ENCODE data around the gene CRYGB.

The CRYGB gene

GRCh38 chr2:208146006-208146405 is at the start of gene CRYGB:
Gene CRYGB (minus strand): TSS chr2:208146158. CDS start chr2:208146120, 38 bp downstream.
- no peak for DNase-seq

- DNase-seq, result no peak
These were observed 49.6 kb upstream of the CRYGB start for GRCh38 chr2:208195531-208195930.

DNA sequence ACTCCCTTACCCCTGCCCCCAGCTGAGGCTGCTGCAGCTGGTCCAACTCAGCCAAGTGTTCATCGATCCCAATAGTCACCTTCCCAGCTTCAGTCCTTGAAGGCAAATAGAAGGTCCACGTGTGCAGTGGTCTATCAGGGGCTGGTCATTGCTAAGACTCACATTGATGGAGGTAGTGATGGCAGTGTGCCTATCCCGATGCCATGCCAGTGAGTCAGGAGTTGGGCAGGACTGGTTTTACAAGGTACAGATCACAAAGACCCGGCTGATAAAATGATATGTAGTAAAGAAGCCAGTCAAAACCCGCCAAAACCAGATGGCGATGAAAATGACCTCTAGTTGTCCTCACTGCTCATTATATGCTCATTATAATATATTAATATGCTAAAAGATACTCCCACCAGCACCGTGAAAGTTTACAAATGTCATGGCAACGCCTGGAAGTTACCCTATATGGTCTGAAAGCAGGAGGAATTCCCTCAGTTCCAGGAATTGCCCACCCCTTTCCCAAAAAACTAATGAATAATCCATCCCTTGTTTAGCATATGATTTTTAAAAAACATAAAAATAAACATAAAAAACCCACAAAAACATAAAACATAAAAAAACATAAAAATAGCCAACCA is 46.8 kb upstream of the CRYGB start:
- no peak for DNase-seq

DNA sequence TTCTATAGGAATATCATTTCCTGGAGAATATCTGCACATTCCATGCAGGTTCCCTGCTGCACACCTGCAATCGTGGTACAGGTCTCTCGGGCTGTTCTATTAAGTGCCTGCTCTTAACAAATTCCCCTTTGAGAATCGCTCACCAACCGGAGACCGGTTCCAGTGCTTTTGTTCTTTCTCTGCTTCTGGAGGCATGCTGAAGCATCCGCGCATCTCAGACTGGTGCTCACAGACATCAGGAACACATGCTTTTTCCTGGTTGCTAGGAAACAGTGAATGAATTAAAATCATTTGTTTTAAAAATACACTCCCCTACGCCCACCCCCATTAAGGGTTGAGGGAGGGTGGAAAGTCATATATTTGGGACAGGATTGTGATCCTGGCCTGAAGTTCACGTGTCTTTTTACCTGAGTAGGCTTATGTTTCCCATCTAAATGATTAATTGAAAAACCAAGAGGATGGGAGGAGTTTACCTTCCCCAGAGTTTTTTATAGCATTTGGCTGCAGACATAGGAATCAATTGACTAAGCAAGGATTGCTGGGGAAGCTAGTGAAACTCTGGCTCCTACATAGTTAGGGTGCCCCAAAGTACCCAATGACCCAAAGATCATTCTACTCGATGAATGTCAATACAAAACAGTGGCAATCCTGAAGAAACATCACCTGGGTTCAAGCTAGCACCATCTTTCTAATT is 44.0 kb upstream of the CRYGB start, which contains the start of gene C2orf80:
TSS of gene C2orf80 (minus strand) at position 221 of the 694 bp plus-strand sequence. CDS start 3,044 bp downstream, outside the sequence.
- no peak for DNase-seq

DNA sequence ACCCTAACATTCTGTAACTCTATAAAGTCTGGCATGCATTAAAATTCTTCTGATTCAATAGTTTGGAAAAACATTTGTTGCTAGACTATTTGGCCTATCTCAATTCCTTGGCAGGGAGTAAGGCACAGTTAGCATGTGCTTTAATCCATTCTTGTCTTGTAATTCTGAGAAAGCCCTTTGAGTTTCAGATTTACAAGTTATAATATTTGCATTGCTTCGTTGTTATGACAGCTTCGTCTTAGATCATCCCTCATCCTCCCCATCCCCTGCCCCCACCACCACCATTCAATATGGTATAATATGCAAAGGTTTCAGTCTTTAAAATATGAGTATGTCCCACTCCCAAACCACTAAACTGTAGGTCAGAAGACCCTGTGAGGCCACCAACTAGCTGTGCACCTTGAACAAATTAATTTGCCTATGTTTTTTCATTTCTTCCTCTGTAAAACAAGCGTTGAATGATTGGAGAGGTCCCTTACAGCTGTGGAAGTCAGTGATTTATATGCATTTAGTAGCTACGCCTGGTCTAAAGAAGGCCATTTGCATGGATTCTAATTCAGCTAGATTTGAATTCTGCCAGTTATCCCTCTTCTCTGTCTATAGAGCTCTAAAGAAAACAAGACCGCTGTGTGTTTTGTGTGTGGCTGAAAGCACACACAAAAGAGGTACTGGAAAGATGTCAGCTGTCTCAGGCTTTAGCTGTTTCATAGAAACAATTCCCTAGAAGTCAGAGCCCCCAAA is 43.3 kb upstream of the CRYGB start:
- no peak for DNase-seq

GRCh38 chr2:208186893-208187292 is 40.9 kb upstream of the CRYGB start:
- DNase-seq, result no peak

DNA sequence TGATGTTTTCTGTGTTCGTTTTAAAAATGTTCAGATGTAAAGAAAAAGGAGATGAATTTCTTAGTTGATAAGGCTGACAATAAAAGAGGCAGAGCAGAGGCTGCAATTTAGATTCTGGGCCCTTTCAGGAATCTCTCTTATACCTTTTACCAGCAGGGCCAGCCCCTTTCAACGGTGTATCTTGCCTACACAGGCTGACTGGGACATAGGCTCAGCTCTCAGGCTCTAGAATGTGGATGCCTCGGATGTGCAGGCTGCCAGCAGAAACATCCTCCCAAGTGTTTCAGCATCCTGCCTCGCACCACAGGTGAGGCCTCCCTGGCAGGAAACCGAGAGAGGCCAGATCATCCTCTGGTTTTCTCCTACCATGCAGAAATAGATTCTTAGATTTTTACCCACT is 40.5 kb upstream of the CRYGB start:
- DNase-seq, result no peak

- DNase-seq, result no peak
These were observed 38.2 kb upstream of the CRYGB start for GRCh38 chr2:208183972-208184705.

- DNase-seq, result no peak
These were observed 37.6 kb upstream of the CRYGB start for GRCh38 chr2:208183526-208183925.

GRCh38 chr2:208182835-208183234 is 36.9 kb upstream of the CRYGB start:
- no peak for DNase-seq

DNA sequence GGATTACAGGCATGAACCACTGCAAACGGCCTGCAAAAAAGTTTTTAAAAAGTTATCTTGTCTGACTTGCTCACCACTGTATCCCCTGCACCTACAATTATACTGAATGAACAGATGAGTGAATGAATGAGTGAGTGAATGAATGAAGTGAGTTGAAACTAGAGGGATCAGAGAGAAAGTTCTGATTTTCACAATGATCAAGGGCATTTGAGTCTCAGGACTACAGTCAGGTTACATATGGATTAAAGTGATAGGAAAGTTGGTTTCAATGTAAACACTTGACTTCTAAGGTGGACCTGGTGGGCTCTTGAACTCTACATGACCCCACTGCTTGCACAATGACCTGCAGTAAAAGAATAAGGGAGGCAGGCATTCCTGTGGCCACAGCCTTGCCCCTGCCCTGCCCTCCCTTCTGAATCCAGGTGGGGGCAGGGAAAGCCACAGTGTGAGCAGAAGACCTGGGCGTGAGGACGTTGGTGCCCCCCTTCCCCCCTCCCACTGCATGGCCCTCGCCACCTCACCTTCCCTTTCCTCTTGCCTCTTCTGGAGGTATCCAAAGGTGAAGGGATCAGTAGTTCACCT is 33.2 kb upstream of the CRYGB start:
- no peak for DNase-seq

GRCh38 chr2:208175840-208176153 is 29.8 kb upstream of the CRYGB start:
- DNase-seq, result no peak

DNA sequence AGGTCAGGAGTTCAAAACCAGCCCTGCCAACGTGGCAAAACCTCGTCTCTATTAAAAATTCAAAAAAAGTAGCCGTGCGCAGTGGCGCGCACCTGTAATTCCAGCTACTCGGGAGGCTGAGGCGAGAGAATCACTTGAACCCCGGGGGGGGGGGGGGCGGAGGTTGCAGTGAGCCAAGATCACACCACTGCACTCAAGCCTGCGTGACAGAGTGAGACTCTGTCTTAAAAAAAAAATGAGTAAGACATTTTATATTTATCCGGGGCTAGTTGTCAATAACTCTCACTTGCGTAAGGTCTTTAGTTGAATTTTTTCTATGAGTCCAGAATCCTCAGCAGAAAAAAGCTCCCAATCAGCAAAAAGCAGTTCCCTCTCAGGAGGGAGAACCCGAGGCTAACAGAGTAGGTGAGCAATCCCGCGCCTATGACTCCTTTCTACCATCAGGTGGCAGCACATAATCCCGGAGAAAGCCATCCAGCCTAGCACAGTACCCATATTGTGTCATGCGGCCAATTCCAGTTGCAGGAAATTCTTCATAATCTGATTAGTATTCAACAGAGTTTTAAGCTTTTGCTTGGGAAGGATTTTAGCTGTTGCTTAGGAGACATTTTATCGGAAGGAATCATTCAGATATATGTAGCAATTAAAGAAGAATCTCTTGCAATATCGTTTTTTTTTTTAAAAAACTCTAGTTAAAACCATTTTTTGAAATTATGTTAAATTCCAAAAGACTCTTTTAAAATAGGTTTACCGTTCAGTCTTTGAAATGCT is 29.3 kb upstream of the CRYGB start:
- DNase-seq, result peak; percentile 80 to 82

DNA sequence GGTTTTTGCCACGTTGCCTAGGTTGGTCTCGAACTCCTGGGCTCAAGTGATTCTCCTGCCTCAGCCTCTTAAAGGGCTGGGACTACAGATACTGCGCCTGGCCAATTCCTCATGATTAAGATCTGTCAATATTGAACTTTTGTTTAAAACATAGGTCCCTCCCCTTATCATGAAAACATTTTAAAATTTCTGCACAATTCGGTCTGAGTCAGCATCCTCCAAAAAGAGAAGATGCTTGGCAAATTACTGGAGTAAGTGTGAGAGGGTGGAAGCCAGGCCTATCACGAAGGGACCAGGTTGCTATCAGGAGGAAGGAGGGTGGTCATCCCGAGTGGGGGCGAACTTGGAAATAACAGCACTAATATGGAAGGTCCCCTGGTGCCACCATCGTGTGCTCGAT is 28.2 kb upstream of the CRYGB start:
- DNase-seq, result no peak

DNA sequence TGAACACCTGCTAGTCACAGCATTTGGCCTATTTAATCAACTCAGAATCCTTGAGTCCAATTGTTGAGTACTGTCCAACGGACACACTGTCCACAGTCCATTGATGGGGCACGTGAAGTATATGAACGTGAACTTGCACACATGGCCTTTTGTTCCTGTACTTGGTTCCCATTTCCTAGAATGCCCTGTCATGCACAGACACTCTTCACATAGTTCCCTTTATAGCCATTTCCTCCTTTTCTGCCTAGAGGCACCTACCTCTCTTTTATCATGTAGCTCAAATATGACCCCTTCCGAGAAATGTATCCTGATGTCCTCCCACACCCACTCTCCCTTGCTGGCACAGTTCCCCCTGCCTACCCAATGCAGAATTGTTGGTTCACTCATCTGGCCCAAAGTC is 26.2 kb upstream of the CRYGB start:
- DNase-seq, result peak; percentile 84 to 85

DNA sequence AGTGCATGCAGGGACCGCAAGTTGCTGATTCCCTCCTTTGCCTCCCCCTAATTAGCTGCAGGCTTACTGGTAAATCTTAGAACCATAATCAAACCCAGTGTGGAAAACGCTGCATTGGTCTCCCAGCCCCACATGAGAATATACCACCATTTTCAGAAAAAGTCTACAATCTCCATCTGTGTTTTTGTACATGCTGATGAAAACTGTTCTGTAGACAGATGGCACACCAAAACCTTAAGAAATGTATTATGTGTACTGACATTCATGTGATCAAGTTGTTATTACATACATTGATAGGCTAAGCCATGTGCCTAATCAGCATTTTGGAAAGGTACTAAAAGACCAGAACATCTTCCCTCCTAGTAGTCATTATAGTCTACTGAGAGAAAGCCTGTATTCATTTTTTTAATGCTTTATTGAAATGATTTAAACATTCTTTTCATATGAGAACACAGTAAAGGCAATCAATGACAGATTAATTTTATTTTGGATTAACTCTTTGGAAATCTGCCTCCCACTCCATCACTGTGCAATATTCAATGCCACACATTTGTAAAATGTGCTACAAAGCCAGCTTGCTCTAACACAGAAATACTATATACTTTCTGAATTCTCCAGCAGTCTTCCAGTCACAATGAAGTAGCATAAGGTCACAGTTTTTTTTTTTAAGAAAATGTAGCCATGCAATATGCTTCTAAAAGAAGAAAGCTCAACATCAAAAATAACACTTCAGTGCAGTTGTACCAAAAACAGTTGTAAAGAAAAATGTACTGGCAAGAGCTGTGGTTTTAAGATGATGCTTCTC is 19.2 kb upstream of the CRYGB start:
- DNase-seq, result no peak

- no peak for DNase-seq
These were observed 17.5 kb upstream of the CRYGB start, which contains the start of gene CRYGA for GRCh38 chr2:208163489-208163888. Gene CRYGA (minus strand): TSS chr2:208163589. CDS start chr2:208163556, 33 bp downstream.

GRCh38 chr2:208156439-208156838 is 10.5 kb upstream of the CRYGB start:
- DNase-seq, result no peak

DNA sequence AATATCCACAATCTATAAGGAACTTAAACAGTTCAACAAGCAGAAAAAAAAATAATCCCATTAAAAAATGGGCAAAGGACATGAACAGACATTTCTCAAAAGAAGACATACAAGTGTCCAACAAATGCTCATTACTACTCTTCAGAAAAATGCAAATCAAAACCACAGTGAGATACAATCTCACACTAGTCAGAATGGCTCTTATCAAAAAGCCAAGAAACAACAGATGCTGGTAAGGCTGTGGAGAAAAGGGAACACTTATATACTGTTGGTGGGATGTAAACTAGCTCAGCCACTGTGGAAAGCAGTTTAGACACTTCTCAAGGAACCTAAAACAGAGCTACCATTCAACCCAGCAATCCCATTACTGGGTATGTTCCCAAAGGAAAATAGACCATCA is 7.2 kb upstream of the CRYGB start:
- DNase-seq, result no peak

- peak in 1 of 2 experiments; percentile 2 for DNase-seq
These were observed 5.0 kb upstream of the CRYGB start for GRCh38 chr2:208150956-208151355.

- no peak for DNase-seq
These were observed 4.1 kb upstream of the CRYGB start for GRCh38 chr2:208150094-208150493.

All from AML-193 (cell line).